K562 (cell line): ENCODE results near the gene MRPL33. TPM values are rescaled to one million over a fixed set of nuclear protein-coding genes. Genes with fewer than 3 reads are reported as not detected.

Source experiments
- CTCFL ChIP-seq: IDR thresholded peaks from 2 replicates; pipeline ENCODE4 v1.6.1; 2011; ENCODE audit warnings: borderline replicate concordance, low read depth, mild to moderate bottlenecking, moderate library complexity, low read length; ENCODE audit not compliant: insufficient read depth, poor library complexity, severe bottlenecking
- DDX20 ChIP-seq: fragments of 450-650 bp; IDR thresholded peaks from 2 replicates; pipeline ENCODE4 v1.6.1; 2016; ENCODE audit warnings: missing genetic modification characterization, low read depth, mild to moderate bottlenecking, missing compliant biosample characterization, moderate library complexity
- HDAC2 ChIP-seq: fragments of 450-650 bp; IDR thresholded peaks from 2 replicates; pipeline ENCODE4 v1.6.1; 2016; ENCODE audit warnings: mild to moderate bottlenecking
- ILK ChIP-seq: fragments of 450-650 bp; IDR thresholded peaks from 2 replicates; pipeline ENCODE4 v1.6.1; 2016; ENCODE audit warnings: missing genetic modification characterization, low read depth, mild to moderate bottlenecking, missing compliant biosample characterization, moderate library complexity, borderline replicate concordance
- KDM5B ChIP-seq: fragments of 200-600 bp; sonication (generic); IDR thresholded peaks from 2 replicates; pipeline ENCODE4 v1.6.1; 2012; ENCODE audit warnings: low read depth, mild to moderate bottlenecking, moderate library complexity, low read length, control low read depth, inconsistent platforms; ENCODE audit not compliant: insufficient replicate concordance
- NRF1 ChIP-seq, 2 experiments: fragments of 450-650 bp; IDR thresholded peaks in 1 of 2; conservative IDR thresholded peaks in 1 of 2; 2 replicates each; pipeline ENCODE4 v1.6.1; 2014; ENCODE audit warnings: mild to moderate bottlenecking in 2 of 2
- PBX2 ChIP-seq, 2 experiments: IDR thresholded peaks in 1 of 2; conservative IDR thresholded peaks in 1 of 2; 2 replicates each; pipeline ENCODE4 v1.6.1; 2016; ENCODE audit warnings: low read depth in 2 of 2, mild to moderate bottlenecking in 1 of 2, missing compliant biosample characterization in 1 of 2, missing genetic modification characterization in 1 of 2, moderate library complexity in 1 of 2
- SP2 ChIP-seq: IDR thresholded peaks from 2 replicates; pipeline ENCODE4 v1.6.1; 2011; ENCODE audit warnings: mild to moderate bottlenecking, low read depth, low read length, moderate library complexity; ENCODE audit not compliant: poor library complexity, severe bottlenecking; ENCODE audit errors: extremely low read depth
- TEAD2 ChIP-seq: fragments of 450-650 bp; IDR thresholded peaks from 2 replicates; pipeline ENCODE4 v1.6.1; 2016; ENCODE audit warnings: missing genetic modification characterization, control low read depth, missing compliant biosample characterization
- WHSC1 ChIP-seq: IDR thresholded peaks from one replicate; pipeline ENCODE4 v1.6.1; 2012; ENCODE audit warnings: low read length, control low read depth, inconsistent platforms
- ZFP91 ChIP-seq: sonication (generic); formaldehyde crosslinking; IDR thresholded peaks from 2 replicates; pipeline ENCODE4 v1.8.0; 2022; ENCODE audit warnings: mild to moderate bottlenecking, missing genetic modification reagents
- polyA plus RNA-seq, 8 experiments: library from polyadenylated mRNA; depleted of rRNA in 4 of 8; stranded (reverse) in 5 of 8; unstranded in 3 of 8; fragments of >200 nt; fragmentation: Nextera tagmentation in 2 of 8; fragmentation: Illumina TruSeq in 1 of 8; extraction: Ambion mirVana in 2 of 8; extraction: Trizol in 1 of 8; gene quantifications; 2 replicates each; pipeline versions ENCODE4 v1.2.1 to v1.2.3, GENCODE V29; 2011 to 2014; ENCODE audit warnings: inconsistent platforms in 1 of 8, missing spikeins in 1 of 8
- total RNA-seq, 7 experiments: library from RNA; depleted of rRNA in 6 of 7; stranded (reverse); fragments of >200 nt in 6 of 7; fragmentation: Illumina TruSeq in 2 of 7; extraction: Trizol in 2 of 7; gene quantifications; 2 replicates each; pipeline versions ENCODE4 v1.2.1 to v1.2.3, GENCODE V29; 2011 to 2021; ENCODE audit warnings: low replicate concordance in 1 of 7

The MRPL33 gene
- total and polyA plus RNA-seq, 9 of the 15 experiments (the other 6 are each of a cell fraction or from before 2014, with no cell fraction given) = 68.3 to 338 (median 226) TPM

- TF ChIP-seq ILK (tag) (no peak), SP2 (no peak), NRF1 (conservative IDR thresholded peaks at IDR 0.05 in 1 of 2, IDR thresholded peaks at IDR 0.05 in 1 of 2) (no peak), KDM5B (no peak), HDAC2 (0 out of 2 replicates have a peak, but pooled peaks have one; percentile 49), WHSC1 (no peak), TEAD2 (tag) (no peak), ZFP91 (CRISPR knock-in tag) (no peak), CTCFL (no peak), PBX2 (CRISPR knock-in tag; IDR thresholded peaks at IDR 0.05; ENCODE audit: low read depth) (no peak), PBX2 (tag; conservative IDR thresholded peaks at IDR 0.05; ENCODE audit: low read depth) (no peak), DDX20 (tag) (no peak)
Measured at GRCh38 chr2:27730980-27731691, 40.4 kb upstream of the MRPL33 start (continued).
